ENCODE data around the gene TMEM91. TPM values are rescaled to one million over a fixed set of nuclear protein-coding genes. Genes with fewer than 3 reads are reported as not detected.

The TMEM91 gene
- total and polyA plus RNA-seq, 2 of the 4 experiments (the other 2 are of a cell fraction) = 1.4 to 4.8 TPM

DNA sequence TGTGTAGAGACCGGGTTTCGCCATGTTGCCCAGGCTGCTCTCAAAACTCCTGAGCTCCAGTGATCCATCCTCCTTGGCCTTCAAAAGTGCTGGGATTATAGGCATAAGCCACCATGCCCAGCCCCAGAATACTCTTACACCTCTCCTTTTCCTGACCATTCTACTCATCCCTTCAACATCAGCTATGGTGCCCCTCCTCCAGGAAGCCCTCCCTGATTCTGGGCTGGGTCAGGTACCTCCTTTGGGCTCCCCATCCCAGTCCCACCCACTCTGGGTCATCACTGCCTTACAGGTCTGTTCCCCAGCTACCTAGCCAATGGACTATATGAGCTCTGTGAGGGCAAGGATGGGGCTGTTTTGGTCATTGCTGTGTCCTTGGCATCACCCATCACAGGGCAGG, 32.2 kb upstream of the TMEM91 start:
- Histone ChIP-seq H3K9me3 (ENCODE audit: control insufficient read depth, insufficient read depth, low read length) (no peaks in the 10 kb centered on the region), H3K4ac (ENCODE audit: low read depth, low read length) (no peak overlapping the region), H2BK5ac (ENCODE audit: low read depth, low read length, poor library complexity, severe bottlenecking) (no peak overlapping the region), H3K4me2 (ENCODE audit: low read depth, low read length) (no peak overlapping the region), H3K9ac (ENCODE audit: low read depth, low read length) (no peak overlapping the region), H3K36me3 (ENCODE audit: control insufficient read depth, insufficient read depth, low read length) (peaks cover 46% of the 10 kb centered on the region), H3K23ac (ENCODE audit: low read depth, low read length) (no peak overlapping the region), H2BK15ac (ENCODE audit: low read depth, low read length) (no peak overlapping the region), H2BK20ac (ENCODE audit: low read depth, low read length) (no peak overlapping the region), H2BK120ac (ENCODE audit: low read depth, low read length) (no peak overlapping the region), H3K56ac (ENCODE audit: extremely low read depth, insufficient read depth, low read length) (no peak overlapping the region), H3K27me3 (ENCODE audit: control insufficient read depth, insufficient read depth, low read length) (no peaks in the 10 kb centered on the region), H4K8ac (ENCODE audit: low read depth in 2 of 2, low read length in 2 of 2) (no peak overlapping the region), H3K4me3 (ENCODE audit: insufficient read depth, low read depth, low read length) (no peak overlapping the region), H2AK9ac (replicated peaks; ENCODE audit: low read depth, low read length, poor library complexity) (no peak overlapping the region), H2AFZ (replicated peaks; ENCODE audit: low read length, poor library complexity) (no peak overlapping the region), H3K4me1 (ENCODE audit: control insufficient read depth, insufficient read depth, low read length) (no peaks in the 10 kb centered on the region), H3K27ac (ENCODE audit: insufficient read depth, low read length) (no peak overlapping the region), H4K91ac (ENCODE audit: insufficient read depth, low read depth, low read length) (no peak overlapping the region), H4K5ac (ENCODE audit: low read depth, low read length) (no peak overlapping the region), H2AK5ac (ENCODE audit: low read depth, low read length) (no peak overlapping the region), H3K9me1 (ENCODE audit: insufficient read depth, low read length) (no peaks in the 10 kb centered on the region; the same call in 1 of the 2 replicates), H4K20me1 (ENCODE audit: insufficient read depth, low read length) (peaks cover 46% of the 10 kb centered on the region), H3K18ac (ENCODE audit: low read depth, low read length) (no peak overlapping the region), H3K14ac (replicated peaks; ENCODE audit: low read depth, low read length) (no peak overlapping the region), H3K79me1 (ENCODE audit: low read depth in 1 of 2, low read length in 2 of 2) (peaks cover 25 to 61% of the 10 kb centered on the region in 2 experiments)
- BruUV-seq (replicated peaks) = no TSS peak
- in situ Hi-C loops (cut with MboI; ENCODE audit: low sequenced_read_pairs) = no loop called here
- TF ChIP-seq, protein P1, sequence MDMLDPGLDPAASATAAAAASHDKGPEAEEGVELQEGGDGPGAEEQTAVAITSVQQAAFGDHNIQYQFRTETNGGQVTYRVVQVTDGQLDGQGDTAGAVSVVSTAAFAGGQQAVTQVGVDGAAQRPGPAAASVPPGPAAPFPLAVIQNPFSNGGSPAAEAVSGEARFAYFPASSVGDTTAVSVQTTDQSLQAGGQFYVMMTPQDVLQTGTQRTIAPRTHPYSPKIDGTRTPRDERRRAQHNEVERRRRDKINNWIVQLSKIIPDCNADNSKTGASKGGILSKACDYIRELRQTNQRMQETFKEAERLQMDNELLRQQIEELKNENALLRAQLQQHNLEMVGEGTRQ (IDR thresholded peaks at IDR 0.05; ENCODE audit: low read depth, low read length) = no peak
- no peak for TF ChIP-seq MAFK (IDR thresholded peaks at IDR 0.05; ENCODE audit: low read depth, low read length)
- TF ChIP-seq NFE2L2 (IDR thresholded peaks at IDR 0.05; ENCODE audit: low read depth, low read length) = no peak
- no peak for TF ChIP-seq CHD1 (IDR thresholded peaks at IDR 0.05; ENCODE audit: low read depth, low read length)
- TF ChIP-seq SMC3 (IDR thresholded peaks at IDR 0.05; ENCODE audit: low read depth, low read length) = no peak
- TF ChIP-seq MAZ (IDR thresholded peaks at IDR 0.05; ENCODE audit: borderline replicate concordance, low read depth, low read length) = no peak
- no peak for TF ChIP-seq RAD21 (IDR thresholded peaks at IDR 0.05; ENCODE audit: low read length)
- TF ChIP-seq CTCF (conservative IDR thresholded peaks at IDR 0.05; ENCODE audit: low read depth, low read length) = no peak
- TF ChIP-seq RFX5 (IDR thresholded peaks at IDR 0.05; ENCODE audit: low read depth, low read length) = no peak
- TF ChIP-seq FOS (IDR thresholded peaks at IDR 0.05; ENCODE audit: low read depth, low read length) = no peak
- TF ChIP-seq RCOR1 (IDR thresholded peaks at IDR 0.05; ENCODE audit: insufficient replicate concordance, low read length) = no peak
- TF ChIP-seq BHLHE40 (IDR thresholded peaks at IDR 0.05; ENCODE audit: low read depth, low read length) = no peak
- TF ChIP-seq CEBPB (IDR thresholded peaks at IDR 0.05; ENCODE audit: low read depth, low read length) = no peak
- TF ChIP-seq POLR2A (IDR thresholded peaks at IDR 0.05; ENCODE audit: low read depth, low read length) = no peak
- no peak for TF ChIP-seq MXI1 (IDR thresholded peaks at IDR 0.05; ENCODE audit: borderline replicate concordance, low read depth, low read length)
- TF ChIP-seq ELK1 (IDR thresholded peaks at IDR 0.05; ENCODE audit: borderline replicate concordance, low read depth, low read length) = no peak
- ATAC-seq (ENCODE audit: low read depth) (no peak), DNase-seq (no peak)
- ChIA-PET CTCF (no interaction called here), POLR2A (ENCODE audit: unreplicated experiment) (no interaction called here)
- WGBS, 2 experiments (ENCODE audit: extremely low coverage in 2 of 2, insufficient read length in 1 of 2) = no CpG with 5 or more reads among the region's 2 CpGs
- dilution Hi-C loops (cut with HindIII; ENCODE audit: low sequenced_read_pairs, unreplicated experiment) = no loop called here
- intact Hi-C loops (cut with micrococcal nuclease) = no loop called here
